GM21447 (cell line): ENCODE data around the gene CHSY3.
"Not testable (repeated sequence)": the region's sequence is repeated elsewhere in the genome, so short reads cannot be mapped to it uniquely, and the experiment has no call there.

Experiments used
- ATAC-seq: cut with Tn5 transposase; IDR thresholded peaks from one replicate; pipeline ENCODE4 v1.9.1; 2021; ENCODE audit not compliant: unreplicated experiment

Gene CHSY3

GRCh38 chr5:130141659-130142320 lies 237.5 kb downstream of the CHSY3 start:
- ATAC-seq = peak; percentile 60

- ATAC-seq = no peak
Observed at GRCh38 chr5:130151239-130151638, 247.0 kb downstream of the CHSY3 start.

- ATAC-seq = no peak
Observed at GRCh38 chr5:130155345-130156011, 251.2 kb downstream of the CHSY3 start.

- ATAC-seq = no peak
Observed at GRCh38 chr5:130158036-130158435, 253.8 kb downstream of the CHSY3 start.

GRCh38 chr5:130159968-130160367 lies 255.7 kb downstream of the CHSY3 start:
- no peak for ATAC-seq

- no peak for ATAC-seq
Observed at GRCh38 chr5:130164966-130165365, 260.7 kb downstream of the CHSY3 start.

GRCh38 chr5:130166839-130167490 lies 262.7 kb downstream of the CHSY3 start:
- ATAC-seq = no peak

- ATAC-seq = no peak
Observed at GRCh38 chr5:130168211-130168610, 263.9 kb downstream of the CHSY3 start.

GRCh38 chr5:130171699-130172098 lies 267.4 kb downstream of the CHSY3 start:
- ATAC-seq = no peak

GRCh38 chr5:130183115-130183514 lies 278.9 kb downstream of the CHSY3 start:
- ATAC-seq = no peak

- no peak for ATAC-seq
Observed at GRCh38 chr5:130189961-130190360, 285.7 kb downstream of the CHSY3 start.

- no peak for ATAC-seq
Observed at GRCh38 chr5:130198927-130199326, 294.7 kb downstream of the CHSY3 start.

- ATAC-seq = no peak
Observed at GRCh38 chr5:130206686-130207085, 302.4 kb downstream of the CHSY3 start.

- ATAC-seq = no peak
Observed at GRCh38 chr5:130213607-130214006, 309.3 kb downstream of the CHSY3 start.

- ATAC-seq = no peak
Observed at GRCh38 chr5:130216286-130216685, 312.0 kb downstream of the CHSY3 start.

- no peak for ATAC-seq
Observed at GRCh38 chr5:130222573-130222972, 318.3 kb downstream of the CHSY3 start.

- not testable (repeated sequence) for ATAC-seq
Observed at GRCh38 chr5:130226556-130226955, 322.3 kb downstream of the CHSY3 start.

- ATAC-seq = no peak
Observed at GRCh38 chr5:130227699-130228098, 323.4 kb downstream of the CHSY3 start.

GRCh38 chr5:130231786-130232185 lies 327.5 kb downstream of the CHSY3 start:
- ATAC-seq = no peak

GRCh38 chr5:130234816-130235215 lies 330.6 kb downstream of the CHSY3 start:
- ATAC-seq = no peak
